H1 (cell line): ENCODE results near the gene MROH2A. TPM values are rescaled to one million over a fixed set of nuclear protein-coding genes. Genes with fewer than 3 reads are reported as not detected.

Experiments used
- FOSL1 ChIP-seq: IDR thresholded peaks from 2 replicates; pipeline ENCODE4 v1.6.1; 2011; ENCODE audit warnings: mild to moderate bottlenecking, low read depth, low read length, moderate library complexity; ENCODE audit not compliant: insufficient read depth
- KDM4A ChIP-seq: IDR thresholded peaks from one replicate; pipeline ENCODE4 v1.7.1; 2012; ENCODE audit warnings: low read depth, mild to moderate bottlenecking, moderate library complexity, low read length, inconsistent platforms; ENCODE audit not compliant: severe bottlenecking
- polyA plus RNA-seq, 7 experiments: library from polyadenylated mRNA; depleted of rRNA in 3 of 7; stranded (reverse) in 5 of 7; unstranded in 2 of 7; fragments of >200 nt in 5 of 7; fragments of 200-250 nt in 2 of 7; gene quantifications; 1 replicate in 5 of 7; 2 replicates in 1 of 7; 4 replicates in 1 of 7; pipeline versions ENCODE4 v1.2.1 to v1.2.3, GENCODE V29; 2011 to 2013; ENCODE audit warnings: missing spikeins in 2 of 7, mixed read lengths in 2 of 7
- total RNA-seq: library from RNA; stranded (reverse); fragmentation: NEBNext Ultra II Directional; extraction: Animal tissue kit (Norgen Biotek cat#: 25700); gene quantifications from 2 replicates; pipeline ENCODE4 v1.2.1, GENCODE V29; 2021

The MROH2A gene
- total and polyA plus RNA-seq, 2 of the 8 experiments (the other 6 are each of a cell fraction or from before 2014, with no cell fraction given), result not detected

DNA sequence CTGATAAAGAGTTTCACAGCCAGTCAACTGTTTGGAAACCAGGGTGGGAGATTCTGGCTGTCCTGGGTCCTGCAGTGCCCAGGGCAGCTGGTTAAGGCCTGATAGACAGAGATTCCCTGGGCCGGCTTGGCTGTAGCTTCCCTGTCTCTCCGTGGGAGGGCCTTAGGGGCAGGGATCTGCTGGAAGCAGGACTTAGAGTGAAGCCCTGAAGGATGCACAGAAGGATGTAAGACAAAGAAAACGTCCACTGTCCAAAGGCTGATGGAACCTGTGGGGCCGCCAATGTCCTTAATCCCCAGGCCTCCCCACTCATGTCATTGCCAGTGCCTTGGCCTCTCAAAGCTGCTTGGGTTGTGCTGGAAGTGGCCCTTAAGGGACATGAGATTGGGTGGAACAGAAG is 33.0 kb downstream of the MROH2A start (continued):
- TF ChIP-seq FOSL1 (no peak), KDM4A (no peak)
